ENCODE results near the gene PNMA8B.

DNA sequence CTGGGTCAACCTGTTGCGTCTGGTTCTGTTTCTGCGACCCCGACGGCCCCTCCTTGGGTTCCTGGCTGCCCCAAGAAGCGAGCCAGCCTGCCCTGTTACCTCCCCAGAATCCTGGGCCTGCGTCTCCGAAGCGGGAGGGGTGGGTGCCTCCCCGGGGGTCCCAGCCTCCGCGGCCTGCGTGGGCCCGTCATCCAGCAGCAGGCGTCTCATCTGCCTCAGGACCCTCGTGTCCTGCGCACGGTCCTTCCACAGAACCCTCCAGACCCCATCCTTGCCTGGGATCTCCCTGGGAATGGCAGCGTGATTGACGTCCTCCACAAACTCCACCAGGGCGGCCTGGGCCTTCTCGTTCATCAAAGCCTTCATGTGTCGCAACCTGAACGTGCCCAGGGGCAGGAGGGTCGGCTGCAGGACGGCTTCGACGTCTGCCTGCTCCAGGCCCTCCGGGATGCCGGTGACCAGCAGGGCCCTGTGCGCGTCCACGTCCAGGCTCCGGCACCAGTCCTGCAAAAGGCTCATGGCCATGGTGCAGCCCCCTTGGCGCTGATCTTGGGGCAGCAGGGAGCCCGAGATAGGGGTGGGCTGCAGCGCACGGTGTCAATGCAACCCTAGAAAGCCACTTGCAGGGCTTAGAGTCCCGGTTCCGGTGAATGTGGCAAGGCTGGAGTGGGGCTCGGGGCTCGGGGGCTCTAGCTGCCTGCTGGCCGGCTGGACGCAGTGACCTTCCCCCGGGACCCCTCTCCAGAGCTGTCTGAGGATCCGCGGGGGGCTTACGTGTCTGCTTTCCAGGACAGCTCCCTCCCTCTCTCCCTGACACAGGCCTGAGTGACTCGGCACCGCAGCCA, 504 bp downstream of the PNMA8B start:
- TF ChIP-seq, protein P1, sequence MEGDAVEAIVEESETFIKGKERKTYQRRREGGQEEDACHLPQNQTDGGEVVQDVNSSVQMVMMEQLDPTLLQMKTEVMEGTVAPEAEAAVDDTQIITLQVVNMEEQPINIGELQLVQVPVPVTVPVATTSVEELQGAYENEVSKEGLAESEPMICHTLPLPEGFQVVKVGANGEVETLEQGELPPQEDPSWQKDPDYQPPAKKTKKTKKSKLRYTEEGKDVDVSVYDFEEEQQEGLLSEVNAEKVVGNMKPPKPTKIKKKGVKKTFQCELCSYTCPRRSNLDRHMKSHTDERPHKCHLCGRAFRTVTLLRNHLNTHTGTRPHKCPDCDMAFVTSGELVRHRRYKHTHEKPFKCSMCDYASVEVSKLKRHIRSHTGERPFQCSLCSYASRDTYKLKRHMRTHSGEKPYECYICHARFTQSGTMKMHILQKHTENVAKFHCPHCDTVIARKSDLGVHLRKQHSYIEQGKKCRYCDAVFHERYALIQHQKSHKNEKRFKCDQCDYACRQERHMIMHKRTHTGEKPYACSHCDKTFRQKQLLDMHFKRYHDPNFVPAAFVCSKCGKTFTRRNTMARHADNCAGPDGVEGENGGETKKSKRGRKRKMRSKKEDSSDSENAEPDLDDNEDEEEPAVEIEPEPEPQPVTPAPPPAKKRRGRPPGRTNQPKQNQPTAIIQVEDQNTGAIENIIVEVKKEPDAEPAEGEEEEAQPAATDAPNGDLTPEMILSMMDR (IDR thresholded peaks at IDR 0.05): no peak
- TF ChIP-seq, protein P2, sequence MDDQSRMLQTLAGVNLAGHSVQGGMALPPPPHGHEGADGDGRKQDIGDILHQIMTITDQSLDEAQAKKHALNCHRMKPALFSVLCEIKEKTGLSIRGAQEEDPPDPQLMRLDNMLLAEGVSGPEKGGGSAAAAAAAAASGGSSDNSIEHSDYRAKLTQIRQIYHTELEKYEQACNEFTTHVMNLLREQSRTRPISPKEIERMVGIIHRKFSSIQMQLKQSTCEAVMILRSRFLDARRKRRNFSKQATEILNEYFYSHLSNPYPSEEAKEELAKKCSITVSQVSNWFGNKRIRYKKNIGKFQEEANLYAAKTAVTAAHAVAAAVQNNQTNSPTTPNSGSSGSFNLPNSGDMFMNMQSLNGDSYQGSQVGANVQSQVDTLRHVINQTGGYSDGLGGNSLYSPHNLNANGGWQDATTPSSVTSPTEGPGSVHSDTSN (IDR thresholded peaks at IDR 0.05): no peak
- no peak for TF ChIP-seq YY1 (IDR thresholded peaks at IDR 0.05; ENCODE audit: low read depth)
- TF ChIP-seq POLR2AphosphoS5 (IDR thresholded peaks at IDR 0.05; ENCODE audit: low read depth, low read length): no peak
